ENCODE measurements around the gene SPRR5. TPM values are rescaled to one million over a fixed set of nuclear protein-coding genes. Genes with fewer than 3 reads are reported as not detected.

Gene SPRR5, protein sequence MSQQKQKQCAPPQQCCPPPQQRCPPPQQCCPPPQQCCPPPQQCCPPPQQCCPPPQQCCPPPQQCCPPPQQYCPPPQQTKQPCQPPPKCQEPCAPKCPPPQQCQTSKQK
- not detected in 2 replicates for total RNA-seq (2011; cell fraction: chromatin; rRNA removed; ENCODE audit: low replicate concordance)
- total RNA-seq (2011; cell fraction: nucleolus; rRNA removed), result not detected in 2 replicates
- not detected in 2 replicates for total RNA-seq (2011; cell fraction: nucleoplasm; rRNA removed)
- total RNA-seq (2014; rRNA removed) (not detected in 2 replicates), total RNA-seq (2014; rRNA removed; fragmentation: Illumina TruSeq; extraction: Trizol) (not detected in 2 replicates), total RNA-seq (2015; rRNA removed; fragmentation: Illumina TruSeq; extraction: Trizol) (not detected in 2 replicates), total RNA-seq (2021) (not detected in 2 replicates), polyA plus RNA-seq (2011; rRNA removed) (not detected in 2 replicates), polyA plus RNA-seq (2014; fragmentation: Illumina TruSeq; extraction: Trizol) (not detected in 2 replicates), polyA plus RNA-seq (2014; fragmentation: Nextera tagmentation; extraction: Ambion mirVana) (not detected), polyA plus RNA-seq (2014; rRNA removed) (not detected in 2 replicates), polyA minus RNA-seq (2011; rRNA and poly(A)+ RNA removed) (not detected in 2 replicates), Bru-seq, nascent RNA (not detected), BruChase-seq, experiment 1, labeled RNA remaining after a 2-hour chase (not detected), BruChase-seq, experiment 2, labeled RNA remaining after a 6-hour chase (not detected)
- polyA plus RNA-seq (2011; cell fraction: cytosol; rRNA removed), result not detected in 2 replicates
- polyA plus RNA-seq (2011; cell fraction: nucleus; rRNA removed), result not detected in 2 replicates
- polyA plus RNA-seq (2012), result not detected in 2 replicates
- polyA minus RNA-seq (2011; cell fraction: cytosol; rRNA and poly(A)+ RNA removed), result not detected in 2 replicates
- polyA minus RNA-seq (2011; cell fraction: nucleus; rRNA and poly(A)+ RNA removed), result not detected in 2 replicates
- long read RNA-seq, experiment 1, result 0 reads
- long read RNA-seq, experiment 2, result 0 reads
- long read RNA-seq, experiment 3, result 0 reads

DNA sequence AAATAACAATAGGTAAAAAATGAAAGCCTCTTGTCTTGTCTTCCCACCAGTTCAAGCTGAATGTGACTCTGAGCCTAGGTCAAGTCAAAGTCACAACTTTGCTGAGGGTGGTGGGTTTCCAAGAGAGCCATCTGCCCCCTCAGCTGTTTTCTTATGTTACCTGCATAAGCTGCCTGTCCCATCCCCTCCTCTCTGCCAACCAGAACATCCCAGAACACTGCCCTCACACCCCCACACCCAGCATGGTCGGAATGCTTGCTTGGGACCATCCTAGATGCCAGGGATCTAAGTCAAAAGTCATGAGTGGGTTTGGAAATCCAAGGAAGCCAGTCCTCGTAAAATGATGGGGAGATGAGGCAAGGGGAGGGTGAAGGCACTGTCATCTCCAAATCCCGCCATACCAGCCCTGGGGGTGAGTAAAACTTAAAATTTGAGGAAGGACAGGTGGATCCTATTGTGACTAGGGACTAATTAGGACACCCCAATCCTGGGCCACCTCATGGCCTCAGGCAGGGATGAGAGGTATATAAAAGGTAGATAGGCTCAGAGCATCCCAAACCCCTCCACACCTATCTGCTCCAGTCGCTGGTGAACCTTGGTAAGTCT lies at the start of gene SPRR5:
Gene SPRR5 (plus strand): TSS at position 556 of the 606 bp plus-strand sequence. CDS start 1,349 bp downstream, outside the sequence.
- no peak within 1 kb of the TSS for H3K27ac ChIP-seq (ENCODE audit: extremely low read depth, low read depth, low read length)
- H3K9me3 ChIP-seq (replicated peaks; ENCODE audit: control insufficient read depth, insufficient read depth, low read depth, low read length), result no peaks in the 10 kb centered on the region
- no peak within 1 kb of the TSS for H2AFZ ChIP-seq (ENCODE audit: low read depth, low read length)
- no peaks in the 10 kb centered on the region for H3K9me1 ChIP-seq (ENCODE audit: control insufficient read depth, insufficient read depth, low read length)
- WGBS (ENCODE audit: insufficient coverage, low coverage, missing lambda C conversion rate), result 0% methylated on average over 4 of the region's 4 CpGs
- no peaks in the 10 kb centered on the region for H3K4me1 ChIP-seq (replicated peaks in 1 of 2; ENCODE audit: control insufficient read depth in 2 of 2, insufficient read depth in 2 of 2, low read length in 2 of 2)
- CTCF ChIA-PET (ENCODE audit: low intra/inter-chr PET ratio), result no interaction called here
- intact Hi-C loops (cut with micrococcal nuclease), result no loop called here
- peaks cover 2 to 12% of the 10 kb centered on the region in 2 experiments; a peak in 2 of 5 replicates for H3K27me3 ChIP-seq (ENCODE audit: control insufficient read depth in 2 of 2, insufficient read depth in 2 of 2, low read length in 2 of 2)
- H3K79me2 ChIP-seq (ENCODE audit: control insufficient read depth, insufficient read depth, low read length), result no peaks in the 10 kb centered on the region
- H3K36me3 ChIP-seq (ENCODE audit: control insufficient read depth, insufficient read depth, low read length), result no peaks in the 10 kb centered on the region
- no peak within 1 kb of the TSS for H3K4me3 ChIP-seq
- no peak for ATAC-seq
- POLR2A ChIA-PET, result no interaction called here
- H3K4me2 ChIP-seq (ENCODE audit: insufficient read depth, low read length), result no peak within 1 kb of the TSS
- no peak for DNase-seq (ENCODE audit: extremely low read depth in 1 of 4, low spot score in 3 of 4)
- FAIRE-seq, result no peak
- no TSS peak for BruUV-seq (replicated peaks)
- H3K9ac ChIP-seq (ENCODE audit: insufficient read depth in 1 of 2, low read depth in 2 of 2, low read length in 2 of 2), result no peak within 1 kb of the TSS
- H4K20me1 ChIP-seq (replicated peaks; ENCODE audit: control insufficient read depth, insufficient read depth, low read length), result no peaks in the 10 kb centered on the region
- TF ChIP-seq CREM (IDR thresholded peaks at IDR 0.05; ENCODE audit: low read depth) (no peak), L3MBTL2 (IDR thresholded peaks at IDR 0.05) (no peak), TAF9B (IDR thresholded peaks at IDR 0.05; ENCODE audit: partially characterized antibody) (no peak), DACH1 (IDR thresholded peaks at IDR 0.05; ENCODE audit: partially characterized antibody) (no peak), JUNB (CRISPR knock-in tag; conservative IDR thresholded peaks at IDR 0.05) (no peak), ZNF133 (CRISPR knock-in tag; IDR thresholded peaks at IDR 0.05) (no peak), SRSF9 (IDR thresholded peaks at IDR 0.05; ENCODE audit: borderline replicate concordance, low read depth, low read length) (no peak), KLF13 (tag; IDR thresholded peaks at IDR 0.05; ENCODE audit: borderline replicate concordance, low read depth) (no peak), SMARCA4 (IDR thresholded peaks at IDR 0.05) (no peak), HIVEP1 (CRISPR knock-in tag; IDR thresholded peaks at IDR 0.05) (no peak)
- in situ Hi-C loops (cut with MboI), result no loop called here

Measured in K562 (cell line).